Calu3 (cell line): ENCODE data around the gene SPI1. TPM values are rescaled to one million over a fixed set of nuclear protein-coding genes. Genes with fewer than 3 reads are reported as not detected.
A peak's percentile ranks its signal among the peaks of the same experiment; 100 is the strongest.

Experiments
- Bru-seq: library from RNA; stranded (reverse); fragments of 400-500 nt; gene quantifications from one replicate; lab custom pipeline; 2021; lab: Mats Ljungman, UMichigan
- BruChase-seq, 2 experiments: library from RNA; stranded (reverse); fragments of 400-500 nt; gene quantifications; one replicate each; lab custom pipeline; 2021; lab: Mats Ljungman, UMichigan
- BruUV-seq: library from RNA; stranded (reverse); fragments of 400-500 nt; replicated peaks from 2 replicates; lab custom pipeline; 2021; lab: Mats Ljungman, UMichigan
- CTCF ChIA-PET: fragments of 300-600 bp; sonication (Branson Sonifier 250); formaldehyde crosslinking; loops from one replicate; lab custom pipeline; 2022; ENCODE audit warnings: antibody characterized with exemption; lab: Charles Lee
- DNase-seq: peaks from one replicate; pipeline ENCODE4 v3.0.0; 2022
- H3K27ac Mint-ChIP-seq: one replicate; pipeline ENCODE4 v1.8.0; 2022; ENCODE audit warnings: mixed read lengths; ENCODE audit not compliant: unreplicated experiment
- H3K27me3 Mint-ChIP-seq: one replicate; pipeline ENCODE4 v1.8.0; 2022; ENCODE audit warnings: mixed read lengths; ENCODE audit not compliant: unreplicated experiment
- H3K36me3 Mint-ChIP-seq: one replicate; pipeline ENCODE4 v1.8.0; 2022; ENCODE audit warnings: mild to moderate bottlenecking, moderate library complexity, mixed read lengths; ENCODE audit not compliant: insufficient read depth, unreplicated experiment
- H3K4me1 Mint-ChIP-seq: one replicate; pipeline ENCODE4 v1.8.0; 2022; ENCODE audit warnings: mild to moderate bottlenecking, low read depth, mixed read lengths; ENCODE audit not compliant: unreplicated experiment
- H3K4me3 Mint-ChIP-seq: one replicate; pipeline ENCODE4 v1.8.0; 2022; ENCODE audit warnings: mild to moderate bottlenecking, low read depth, moderate library complexity, mixed read lengths; ENCODE audit not compliant: unreplicated experiment
- H3K9me3 Mint-ChIP-seq: one replicate; pipeline ENCODE4 v1.8.0; 2022; ENCODE audit warnings: low read depth, mixed read lengths; ENCODE audit not compliant: unreplicated experiment
- intact Hi-C: fragments of 100-400 bp; cut with micrococcal nuclease; formaldehyde crosslinking; loops from one replicate; pipeline ENCODE4 v1.10.0; 2022; ENCODE audit not compliant: unreplicated experiment
- long read RNA-seq: library from polyadenylated mRNA; stranded (forward); transcript quantifications from one replicate; pipeline ENCODE4 v2.0.0, GENCODE V29; 2022
- total RNA-seq: library from RNA; stranded (reverse); gene quantifications from 2 replicates; pipeline ENCODE4 v1.2.3, GENCODE V29; 2022
- TF ChIP-seq, protein P1 (sequence below): fragments of 200-600 bp; IDR thresholded peaks from one replicate; pipeline ENCODE4 v1.8.0; 2022; ENCODE audit warnings: antibody characterized with exemption; ENCODE audit not compliant: unreplicated experiment

Gene SPI1
- not detected in 2 replicates for total RNA-seq
- Bru-seq, nascent RNA, result percentile 4 among the genes with signal in this experiment
- not detected for BruChase-seq, experiment 1, labeled RNA remaining after a 6-hour chase
- percentile 4 among the genes with signal in this experiment for BruChase-seq, experiment 2, labeled RNA remaining after a 2-hour chase
- long read RNA-seq, result 0 reads

DNA sequence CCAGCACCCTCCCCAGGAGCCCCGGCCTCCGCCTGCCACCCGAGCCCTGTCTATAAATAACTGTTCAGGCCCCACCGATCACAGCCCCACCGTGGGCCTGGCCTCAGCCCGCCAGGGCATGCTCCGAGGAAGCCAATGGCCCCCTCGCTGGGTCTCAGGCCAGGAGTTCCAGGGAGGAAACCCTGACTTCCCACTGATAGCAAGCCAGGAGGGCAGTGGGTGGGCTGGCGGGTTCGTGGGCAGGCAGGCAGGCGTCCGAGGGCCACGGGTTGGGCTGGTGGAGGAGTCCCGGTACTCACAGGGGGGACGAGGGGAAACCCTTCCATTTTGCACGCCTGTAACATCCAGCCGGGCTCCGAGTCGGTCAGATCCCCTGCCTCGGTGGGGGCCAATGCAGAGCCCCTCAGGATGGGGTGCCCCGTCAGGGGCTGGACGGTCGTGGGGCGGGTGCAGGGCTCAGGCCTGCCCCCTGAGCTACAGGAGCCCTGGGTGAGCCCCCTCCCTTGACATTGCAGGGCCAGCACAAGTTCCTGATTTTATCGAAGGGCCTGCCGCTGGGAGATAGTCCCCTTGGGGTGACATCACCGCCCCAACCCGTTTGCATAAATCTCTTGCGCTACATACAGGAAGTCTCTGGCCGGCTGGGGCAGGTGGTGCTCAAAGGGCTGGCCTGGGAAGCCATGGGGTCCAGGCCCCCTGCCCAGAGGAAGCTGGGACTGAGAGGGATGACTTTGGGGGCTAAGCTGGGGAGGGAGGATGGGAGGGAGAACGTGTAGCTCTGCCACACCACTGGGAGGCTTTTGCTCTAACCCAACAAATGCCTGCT, at the start of gene SPI1:
Gene SPI1, minus strand, starts transcription at position 538 of the 826 bp plus-strand sequence. Its CDS starts 194 bp downstream, at position 344.
- BruUV-seq, result no TSS peak

DNA sequence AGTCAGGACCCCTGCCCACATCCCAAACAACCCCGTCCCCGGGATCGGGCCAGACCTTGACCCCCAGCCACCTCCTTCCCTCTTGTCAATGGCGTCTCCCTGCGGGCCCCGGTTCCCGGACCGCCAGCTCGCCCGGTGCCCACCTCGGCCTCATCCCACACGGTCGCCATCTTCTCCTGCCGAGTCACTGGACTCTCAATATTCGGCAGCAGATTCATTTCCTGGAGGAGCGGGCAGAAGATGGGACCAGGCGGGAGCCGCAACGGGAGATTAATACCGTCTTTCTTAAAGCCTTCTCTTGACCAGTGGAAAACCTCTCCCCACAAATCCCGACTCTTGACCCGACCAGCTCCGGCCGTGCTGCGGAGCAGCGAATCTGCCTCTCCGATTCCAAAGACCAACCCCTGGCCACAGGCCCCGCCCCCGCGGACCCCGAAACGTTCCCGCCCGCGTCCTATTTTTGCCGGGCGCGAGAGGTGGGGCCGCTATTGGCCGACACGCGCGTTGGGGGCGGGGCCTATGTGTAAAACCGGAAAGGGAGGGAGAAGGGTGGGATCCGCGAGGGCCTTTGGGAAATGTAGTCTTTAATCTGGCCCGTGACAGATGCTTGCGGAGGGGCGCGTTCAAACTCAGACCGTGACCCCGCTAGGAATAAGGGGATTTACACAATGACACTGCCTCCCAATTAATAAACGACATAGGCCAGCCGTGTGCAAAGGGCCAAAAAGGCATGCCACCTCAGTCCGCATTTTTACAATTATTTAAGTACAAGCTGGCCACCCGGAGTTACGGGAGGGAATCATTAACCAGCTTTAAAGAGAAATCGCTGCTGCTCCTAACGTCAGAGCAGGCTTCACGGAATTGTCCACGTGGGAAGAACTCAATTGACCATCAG, 48.0 kb upstream of the SPI1 start, which contains the start of gene PSMC3:
Gene PSMC3, minus strand, starts transcription at position 378 of the 895 bp plus-strand sequence. Its CDS starts 160 bp downstream, at position 218.
- CTCF ChIA-PET, result interaction anchor here (0.5 to 1.4 kb wide), 4 partner anchors 14 to 140 kb away, joined by 3 to 6 read pairs (median 3); no protein-coding TSS in a partner anchor
- H3K27ac Mint-ChIP-seq, result peak within 1 kb of the TSS; percentile 100
- intact Hi-C loops, result no loop called here
- peaks cover 52% of the 10 kb centered on the region for H3K36me3 Mint-ChIP-seq
- BruUV-seq, result no TSS peak
- H3K9me3 Mint-ChIP-seq, result no peaks in the 10 kb centered on the region
- H3K4me3 Mint-ChIP-seq, result peak within 1 kb of the TSS; percentile 100
- H3K27me3 Mint-ChIP-seq, result no peaks in the 10 kb centered on the region
- H3K4me1 Mint-ChIP-seq, result peaks cover 17% of the 10 kb centered on the region
- DNase-seq, result peak; percentile 99
- TF ChIP-seq, protein P1, sequence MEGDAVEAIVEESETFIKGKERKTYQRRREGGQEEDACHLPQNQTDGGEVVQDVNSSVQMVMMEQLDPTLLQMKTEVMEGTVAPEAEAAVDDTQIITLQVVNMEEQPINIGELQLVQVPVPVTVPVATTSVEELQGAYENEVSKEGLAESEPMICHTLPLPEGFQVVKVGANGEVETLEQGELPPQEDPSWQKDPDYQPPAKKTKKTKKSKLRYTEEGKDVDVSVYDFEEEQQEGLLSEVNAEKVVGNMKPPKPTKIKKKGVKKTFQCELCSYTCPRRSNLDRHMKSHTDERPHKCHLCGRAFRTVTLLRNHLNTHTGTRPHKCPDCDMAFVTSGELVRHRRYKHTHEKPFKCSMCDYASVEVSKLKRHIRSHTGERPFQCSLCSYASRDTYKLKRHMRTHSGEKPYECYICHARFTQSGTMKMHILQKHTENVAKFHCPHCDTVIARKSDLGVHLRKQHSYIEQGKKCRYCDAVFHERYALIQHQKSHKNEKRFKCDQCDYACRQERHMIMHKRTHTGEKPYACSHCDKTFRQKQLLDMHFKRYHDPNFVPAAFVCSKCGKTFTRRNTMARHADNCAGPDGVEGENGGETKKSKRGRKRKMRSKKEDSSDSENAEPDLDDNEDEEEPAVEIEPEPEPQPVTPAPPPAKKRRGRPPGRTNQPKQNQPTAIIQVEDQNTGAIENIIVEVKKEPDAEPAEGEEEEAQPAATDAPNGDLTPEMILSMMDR, result no peak

More for the DNA sequence above, at the start of gene SPI1:
- intact Hi-C loops, result no loop called here
- Mint-ChIP-seq H3K9me3 (no peaks in the 10 kb centered on the region), H3K4me1 (no peaks in the 10 kb centered on the region), H3K4me3 (no peak within 1 kb of the TSS), H3K27ac (no peak within 1 kb of the TSS), H3K27me3 (peaks cover 10% of the 10 kb centered on the region), H3K36me3 (no peaks in the 10 kb centered on the region)
- no peak for DNase-seq
- CTCF ChIA-PET, result no interaction called here
- TF ChIP-seq, protein P1, result no peak

GRCh38 chr11:47425611-47426010, 47.3 kb upstream of the SPI1 start:
- H3K9me3 Mint-ChIP-seq, result no peaks in the 10 kb centered on the region
- DNase-seq, result no peak
- H3K4me3 Mint-ChIP-seq, result peak overlapping the region; percentile 100
- CTCF ChIA-PET, result interaction anchor here (1.0 kb wide), 1 partner anchor 13 kb away, joined by 3 read pairs; no protein-coding TSS in a partner anchor
- no peaks in the 10 kb centered on the region for H3K27me3 Mint-ChIP-seq
- intact Hi-C loops, result no loop called here
- TF ChIP-seq, protein P1, result no peak
- peaks cover 17% of the 10 kb centered on the region for H3K4me1 Mint-ChIP-seq
- peak overlapping the region; percentile 100 for H3K27ac Mint-ChIP-seq
- H3K36me3 Mint-ChIP-seq, result peaks cover 59% of the 10 kb centered on the region
- BruUV-seq, result TSS peak; percentile 60
